Calu3 (cell line): Measurements from ENCODE around the gene FGD5. TPM values are rescaled to one million over a fixed set of nuclear protein-coding genes. Genes with fewer than 3 reads are reported as not detected.

Experiments used
- Bru-seq: library from RNA; stranded (reverse); fragments of 400-500 nt; gene quantifications from one replicate; lab custom pipeline; 2021; lab: Mats Ljungman, UMichigan
- BruChase-seq, 2 experiments: library from RNA; stranded (reverse); fragments of 400-500 nt; gene quantifications; one replicate each; lab custom pipeline; 2021; lab: Mats Ljungman, UMichigan
- BruUV-seq: library from RNA; stranded (reverse); fragments of 400-500 nt; replicated peaks from 2 replicates; lab custom pipeline; 2021; lab: Mats Ljungman, UMichigan
- CTCF ChIA-PET: fragments of 300-600 bp; sonication (Branson Sonifier 250); formaldehyde crosslinking; loops from one replicate; lab custom pipeline; 2022; ENCODE audit warnings: antibody characterized with exemption; lab: Charles Lee
- DNase-seq: peaks from one replicate; pipeline ENCODE4 v3.0.0; 2022
- H3K27ac Mint-ChIP-seq: one replicate; pipeline ENCODE4 v1.8.0; 2022; ENCODE audit warnings: mixed read lengths; ENCODE audit not compliant: unreplicated experiment
- H3K27me3 Mint-ChIP-seq: one replicate; pipeline ENCODE4 v1.8.0; 2022; ENCODE audit warnings: mixed read lengths; ENCODE audit not compliant: unreplicated experiment
- H3K36me3 Mint-ChIP-seq: one replicate; pipeline ENCODE4 v1.8.0; 2022; ENCODE audit warnings: mild to moderate bottlenecking, moderate library complexity, mixed read lengths; ENCODE audit not compliant: insufficient read depth, unreplicated experiment
- H3K4me1 Mint-ChIP-seq: one replicate; pipeline ENCODE4 v1.8.0; 2022; ENCODE audit warnings: mild to moderate bottlenecking, low read depth, mixed read lengths; ENCODE audit not compliant: unreplicated experiment
- H3K4me3 Mint-ChIP-seq: one replicate; pipeline ENCODE4 v1.8.0; 2022; ENCODE audit warnings: mild to moderate bottlenecking, low read depth, moderate library complexity, mixed read lengths; ENCODE audit not compliant: unreplicated experiment
- H3K9me3 Mint-ChIP-seq: one replicate; pipeline ENCODE4 v1.8.0; 2022; ENCODE audit warnings: low read depth, mixed read lengths; ENCODE audit not compliant: unreplicated experiment
- intact Hi-C: fragments of 100-400 bp; cut with micrococcal nuclease; formaldehyde crosslinking; loops from one replicate; pipeline ENCODE4 v1.10.0; 2022; ENCODE audit not compliant: unreplicated experiment
- long read RNA-seq: library from polyadenylated mRNA; stranded (forward); transcript quantifications from one replicate; pipeline ENCODE4 v2.0.0, GENCODE V29; 2022
- total RNA-seq: library from RNA; stranded (reverse); gene quantifications from 2 replicates; pipeline ENCODE4 v1.2.3, GENCODE V29; 2022
- TF ChIP-seq, protein P1 (sequence below): fragments of 200-600 bp; IDR thresholded peaks from one replicate; pipeline ENCODE4 v1.8.0; 2022; ENCODE audit warnings: antibody characterized with exemption; ENCODE audit not compliant: unreplicated experiment

The FGD5 gene, protein sequence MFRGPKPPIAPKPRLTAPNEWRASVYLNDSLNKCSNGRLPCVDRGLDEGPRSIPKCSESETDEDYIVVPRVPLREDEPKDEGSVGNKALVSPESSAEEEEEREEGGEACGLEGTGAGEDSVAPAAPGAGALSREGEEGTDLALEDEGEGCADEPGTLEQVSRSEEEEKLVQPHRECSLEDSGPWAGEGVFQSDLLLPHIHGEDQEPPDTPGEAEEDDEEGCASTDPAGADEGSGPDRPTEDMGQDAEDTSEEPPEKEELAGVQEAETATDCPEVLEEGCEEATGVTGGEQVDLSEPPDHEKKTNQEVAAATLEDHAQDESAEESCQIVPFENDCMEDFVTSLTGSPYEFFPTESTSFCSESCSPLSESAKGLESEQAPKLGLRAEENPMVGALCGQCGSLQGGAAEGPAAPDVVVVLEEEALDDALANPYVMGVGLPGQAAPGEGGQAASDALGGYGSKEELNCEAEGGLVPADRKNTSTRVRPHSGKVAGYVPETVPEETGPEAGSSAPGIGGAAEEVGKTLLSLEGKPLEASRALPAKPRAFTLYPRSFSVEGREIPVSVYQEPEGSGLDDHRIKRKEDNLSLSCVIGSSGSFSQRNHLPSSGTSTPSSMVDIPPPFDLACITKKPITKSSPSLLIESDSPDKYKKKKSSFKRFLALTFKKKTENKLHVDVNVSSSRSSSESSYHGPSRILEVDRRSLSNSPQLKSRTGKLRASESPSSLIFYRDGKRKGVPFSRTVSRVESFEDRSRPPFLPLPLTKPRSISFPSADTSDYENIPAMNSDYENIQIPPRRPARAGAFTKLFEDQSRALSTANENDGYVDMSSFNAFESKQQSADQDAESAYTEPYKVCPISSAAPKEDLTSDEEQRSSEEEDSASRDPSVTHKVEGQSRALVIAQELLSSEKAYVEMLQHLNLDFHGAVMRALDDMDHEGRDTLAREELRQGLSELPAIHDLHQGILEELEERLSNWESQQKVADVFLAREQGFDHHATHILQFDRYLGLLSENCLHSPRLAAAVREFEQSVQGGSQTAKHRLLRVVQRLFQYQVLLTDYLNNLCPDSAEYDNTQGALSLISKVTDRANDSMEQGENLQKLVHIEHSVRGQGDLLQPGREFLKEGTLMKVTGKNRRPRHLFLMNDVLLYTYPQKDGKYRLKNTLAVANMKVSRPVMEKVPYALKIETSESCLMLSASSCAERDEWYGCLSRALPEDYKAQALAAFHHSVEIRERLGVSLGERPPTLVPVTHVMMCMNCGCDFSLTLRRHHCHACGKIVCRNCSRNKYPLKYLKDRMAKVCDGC (N-terminal part only)
- total RNA-seq (not detected in 2 replicates), Bru-seq, nascent RNA (percentile 2 among the genes with signal in this experiment), BruChase-seq, experiment 1, labeled RNA remaining after a 6-hour chase (percentile 3 among the genes with signal in this experiment), BruChase-seq, experiment 2, labeled RNA remaining after a 2-hour chase (percentile 4 among the genes with signal in this experiment)
- long read RNA-seq = 0 reads

DNA sequence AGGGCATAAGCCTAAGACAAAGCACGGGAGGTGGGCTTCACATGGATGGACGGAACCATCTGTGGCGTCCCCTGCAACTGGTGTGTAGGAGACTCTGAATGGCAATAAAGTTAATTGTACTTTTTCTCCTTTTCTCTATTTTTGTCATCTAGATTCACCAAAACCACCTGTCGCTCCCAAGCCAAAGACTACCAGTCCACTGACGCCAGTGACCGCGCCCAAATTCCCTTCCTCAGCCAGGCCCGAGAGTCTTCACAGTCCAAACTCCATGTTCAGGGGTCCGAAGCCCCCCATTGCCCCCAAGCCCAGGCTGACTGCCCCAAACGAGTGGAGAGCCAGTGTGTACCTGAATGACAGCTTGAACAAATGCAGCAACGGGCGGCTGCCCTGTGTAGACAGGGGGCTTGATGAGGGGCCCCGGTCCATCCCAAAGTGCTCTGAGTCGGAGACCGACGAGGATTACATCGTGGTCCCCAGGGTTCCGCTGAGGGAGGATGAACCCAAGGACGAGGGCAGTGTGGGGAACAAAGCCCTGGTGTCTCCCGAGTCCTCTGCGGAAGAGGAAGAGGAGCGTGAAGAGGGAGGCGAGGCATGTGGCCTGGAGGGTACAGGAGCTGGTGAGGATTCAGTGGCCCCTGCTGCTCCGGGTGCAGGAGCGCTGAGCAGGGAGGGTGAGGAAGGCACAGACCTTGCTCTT lies at the start of gene FGD5:
Gene FGD5, plus strand, starts transcription at position 159 of the 697 bp plus-strand sequence. Its CDS starts 110 bp downstream, at position 269.
- Mint-ChIP-seq H3K27ac (no peak within 1 kb of the TSS), H3K36me3 (no peaks in the 10 kb centered on the region), H3K4me1 (no peaks in the 10 kb centered on the region), H3K27me3 (peaks cover 86% of the 10 kb centered on the region), H3K4me3 (no peak within 1 kb of the TSS), H3K9me3 (no peaks in the 10 kb centered on the region)
- intact Hi-C loops = no loop called here
- TF ChIP-seq, protein P1, sequence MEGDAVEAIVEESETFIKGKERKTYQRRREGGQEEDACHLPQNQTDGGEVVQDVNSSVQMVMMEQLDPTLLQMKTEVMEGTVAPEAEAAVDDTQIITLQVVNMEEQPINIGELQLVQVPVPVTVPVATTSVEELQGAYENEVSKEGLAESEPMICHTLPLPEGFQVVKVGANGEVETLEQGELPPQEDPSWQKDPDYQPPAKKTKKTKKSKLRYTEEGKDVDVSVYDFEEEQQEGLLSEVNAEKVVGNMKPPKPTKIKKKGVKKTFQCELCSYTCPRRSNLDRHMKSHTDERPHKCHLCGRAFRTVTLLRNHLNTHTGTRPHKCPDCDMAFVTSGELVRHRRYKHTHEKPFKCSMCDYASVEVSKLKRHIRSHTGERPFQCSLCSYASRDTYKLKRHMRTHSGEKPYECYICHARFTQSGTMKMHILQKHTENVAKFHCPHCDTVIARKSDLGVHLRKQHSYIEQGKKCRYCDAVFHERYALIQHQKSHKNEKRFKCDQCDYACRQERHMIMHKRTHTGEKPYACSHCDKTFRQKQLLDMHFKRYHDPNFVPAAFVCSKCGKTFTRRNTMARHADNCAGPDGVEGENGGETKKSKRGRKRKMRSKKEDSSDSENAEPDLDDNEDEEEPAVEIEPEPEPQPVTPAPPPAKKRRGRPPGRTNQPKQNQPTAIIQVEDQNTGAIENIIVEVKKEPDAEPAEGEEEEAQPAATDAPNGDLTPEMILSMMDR = no peak
- DNase-seq = no peak
- CTCF ChIA-PET = no interaction called here
- BruUV-seq = no TSS peak

DNA sequence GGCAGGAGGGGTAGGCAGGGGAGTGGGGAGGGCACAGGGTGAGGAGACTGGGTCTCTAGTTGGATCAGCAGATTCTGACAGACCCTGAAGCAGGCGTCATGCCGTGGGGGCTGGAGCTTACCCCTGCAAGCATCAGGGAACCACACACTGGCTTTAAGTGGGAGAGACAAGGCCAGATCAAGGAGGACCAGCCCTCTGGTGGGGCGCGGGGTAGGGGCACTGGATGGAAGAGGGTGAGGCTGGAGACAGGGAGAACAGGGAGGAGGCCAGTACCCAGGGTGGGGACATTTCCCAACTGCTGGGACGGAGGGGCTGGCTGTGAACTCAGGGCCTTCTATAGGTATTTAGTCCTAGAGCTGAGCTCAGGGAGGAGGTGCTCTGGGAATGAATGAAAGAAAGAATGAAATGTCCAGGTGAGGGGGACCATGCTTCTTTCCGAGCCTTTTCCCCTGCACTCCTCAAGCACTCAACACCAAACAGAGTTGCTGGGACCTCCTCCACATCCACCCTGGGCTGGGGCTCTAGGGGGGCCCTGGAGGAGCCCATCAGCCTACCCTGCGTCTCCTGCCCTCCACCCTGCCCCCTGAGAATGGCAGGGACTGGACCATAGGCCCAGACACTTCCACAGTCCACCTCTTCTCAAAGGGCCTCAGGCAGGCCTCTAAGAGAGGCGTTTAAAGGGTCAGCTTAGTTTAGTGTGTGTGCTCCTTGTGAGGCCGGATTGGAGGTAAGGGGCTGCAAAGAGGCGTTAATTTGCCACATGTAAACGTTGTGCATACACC lies 49.0 kb upstream of the FGD5 start:
- no peak overlapping the region for H3K4me3 Mint-ChIP-seq
- intact Hi-C loops = no loop called here
- H3K9me3 Mint-ChIP-seq = no peaks in the 10 kb centered on the region
- H3K4me1 Mint-ChIP-seq = no peaks in the 10 kb centered on the region
- no TSS peak for BruUV-seq
- no peaks in the 10 kb centered on the region for H3K36me3 Mint-ChIP-seq
- DNase-seq = no peak
- peaks cover 70% of the 10 kb centered on the region for H3K27me3 Mint-ChIP-seq
- TF ChIP-seq, protein P1 = no peak
- CTCF ChIA-PET = interaction anchor here (0.6 kb wide), 1 partner anchor 946 kb away, joined by 3 read pairs; no protein-coding TSS in a partner anchor
- no peak overlapping the region for H3K27ac Mint-ChIP-seq

DNA sequence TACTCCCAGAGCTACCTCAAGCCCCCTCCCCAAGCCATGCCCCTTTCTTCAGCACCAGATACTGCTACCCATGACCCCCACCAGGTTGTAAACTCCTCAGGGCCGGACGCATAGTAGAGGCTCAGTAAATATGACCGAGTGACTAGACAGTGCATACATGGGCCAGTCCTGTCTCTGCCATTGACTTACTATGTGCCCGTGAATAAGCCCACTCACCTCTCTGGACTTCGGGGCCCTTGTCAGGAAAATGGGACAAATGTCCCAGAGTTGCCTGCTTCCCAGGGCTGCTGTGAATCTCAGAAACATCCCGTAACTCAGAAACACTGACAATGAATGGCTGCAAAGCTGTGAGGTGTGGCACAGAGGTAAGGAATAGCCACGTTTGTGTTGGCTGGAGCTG lies 48.2 kb upstream of the FGD5 start:
- DNase-seq = no peak
- CTCF ChIA-PET = interaction anchor here (0.6 kb wide), 1 partner anchor 945 kb away, joined by 3 read pairs; no protein-coding TSS in a partner anchor
- Mint-ChIP-seq H3K36me3 (no peaks in the 10 kb centered on the region), H3K4me1 (no peaks in the 10 kb centered on the region), H3K27me3 (peaks cover 66% of the 10 kb centered on the region), H3K9me3 (no peaks in the 10 kb centered on the region), H3K27ac (no peak overlapping the region), H3K4me3 (no peak overlapping the region)
- intact Hi-C loops = no loop called here
- no TSS peak for BruUV-seq
- TF ChIP-seq, protein P1 = no peak
